HG02970 (cell line): Measurements from ENCODE around the gene CNMD.

ENCODE experiments used
- ATAC-seq: cut with Tn5 transposase; IDR thresholded peaks from one replicate; pipeline ENCODE4 v1.9.1; 2021; ENCODE audit warnings: mild to moderate bottlenecking, moderate library complexity, moderate number of reproducible peaks; ENCODE audit not compliant: unreplicated experiment, low FRiP score

The CNMD gene

DNA sequence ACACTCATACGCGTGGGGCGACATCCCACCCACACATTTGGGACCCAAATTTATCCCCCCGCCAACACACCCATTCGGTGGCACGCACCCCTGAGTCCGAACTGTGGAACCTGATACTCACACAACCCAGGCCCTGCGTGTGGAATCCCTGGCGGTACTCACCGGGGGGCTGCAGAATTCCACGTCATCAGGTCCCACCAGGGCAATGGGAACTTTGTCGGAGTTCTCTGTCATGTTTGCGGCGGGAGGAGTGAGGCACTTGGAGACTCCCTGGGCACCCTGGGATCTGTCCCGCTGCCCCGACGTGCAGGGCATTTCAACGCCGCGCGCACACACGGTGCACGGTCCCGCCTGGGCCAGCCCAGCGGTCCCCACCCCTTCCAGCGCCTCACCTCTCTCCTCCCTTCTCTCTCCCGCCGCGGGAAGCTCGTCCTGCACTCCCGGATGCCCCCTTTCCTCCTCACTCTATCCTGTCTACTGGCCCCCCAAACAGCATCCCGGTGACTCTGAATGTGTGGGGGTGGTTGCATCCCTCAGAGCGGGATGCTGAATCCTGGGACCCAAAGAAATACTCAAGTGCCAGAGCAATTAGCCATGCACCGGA, at the start of gene CNMD:
Gene CNMD, minus strand, starts transcription at position 353 of the 604 bp plus-strand sequence. Its CDS starts 119 bp downstream, at position 234.
- no peak for ATAC-seq

GRCh38 chr13:52788011-52788410, 48.4 kb upstream of the CNMD start:
- no peak for ATAC-seq

DNA sequence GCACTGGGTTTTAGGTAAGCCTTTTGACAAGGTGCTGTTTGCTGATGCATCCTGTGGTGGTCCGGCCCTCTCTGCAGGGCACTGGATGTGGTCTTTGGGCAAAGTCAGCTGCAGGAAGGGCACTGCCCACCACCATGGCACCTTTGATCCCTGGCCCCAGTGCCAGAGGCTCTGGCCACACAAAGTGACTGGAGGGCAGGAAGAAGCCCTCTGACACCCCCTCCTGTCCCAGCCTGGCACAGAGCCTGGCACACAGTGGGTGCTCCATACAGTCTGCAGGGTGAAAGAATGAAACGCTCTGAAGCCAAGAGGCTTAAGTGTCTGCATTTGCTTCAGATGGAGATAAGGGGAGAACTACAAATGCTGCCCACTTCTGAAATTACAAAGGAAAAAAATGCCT, 47.6 kb upstream of the CNMD start:
- no peak for ATAC-seq

- ATAC-seq: no peak
Observed at GRCh38 chr13:52786766-52787165, 47.1 kb upstream of the CNMD start.

DNA sequence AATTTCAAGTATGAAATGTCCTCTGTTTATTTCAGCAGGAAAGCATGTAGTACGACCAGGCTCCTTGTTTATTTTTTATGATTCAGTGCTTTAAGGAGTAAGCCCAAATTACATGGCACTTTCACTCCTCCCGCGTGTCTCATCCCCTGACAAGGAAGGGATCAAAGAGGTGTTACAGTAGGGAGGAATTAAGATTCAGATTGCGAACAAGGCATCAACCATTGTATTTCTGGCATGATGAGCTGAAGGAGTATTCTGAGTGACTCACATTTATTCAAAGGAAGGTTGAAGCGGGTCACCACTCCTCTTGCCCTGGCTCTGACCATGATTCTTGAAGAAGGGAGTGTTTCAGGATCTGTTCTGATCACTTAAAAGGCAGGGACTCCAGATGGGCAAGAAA, 46.1 kb upstream of the CNMD start:
- no peak for ATAC-seq

DNA sequence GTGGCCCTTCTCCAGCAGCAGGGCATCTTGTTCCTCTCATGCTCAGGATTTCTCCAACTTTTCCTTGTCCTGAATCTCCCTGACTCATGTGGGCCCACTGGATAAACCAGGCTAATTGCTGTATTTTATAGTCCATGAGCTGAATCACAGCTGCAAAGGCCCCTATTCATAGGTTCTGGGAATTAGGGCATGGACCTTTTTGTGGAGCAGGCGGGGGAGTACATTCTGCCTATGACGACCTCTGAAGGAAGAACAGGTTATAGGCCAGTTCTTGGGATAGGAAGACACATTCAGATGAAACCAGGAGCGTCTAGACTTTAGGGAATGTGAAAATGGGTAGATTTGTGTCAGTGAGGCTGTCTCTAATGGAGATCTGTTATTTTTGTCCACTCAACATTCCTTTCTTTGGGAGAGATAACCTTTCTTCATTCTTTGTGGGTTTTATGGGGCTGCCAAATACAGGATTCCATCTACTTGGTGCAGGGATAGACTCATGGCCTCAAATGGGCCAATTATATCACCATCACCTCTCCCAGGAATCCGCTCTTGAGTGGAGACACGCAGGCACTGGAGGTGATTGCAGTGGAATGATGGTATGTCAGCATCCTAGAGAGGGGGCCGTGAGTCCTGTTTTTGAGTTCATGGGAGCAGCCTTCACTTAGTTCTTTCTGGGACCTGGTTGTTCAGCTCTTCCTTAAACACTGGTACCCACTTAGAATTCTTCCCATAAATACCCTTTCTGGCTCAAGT, 45.1 kb upstream of the CNMD start:
- no peak for ATAC-seq

DNA sequence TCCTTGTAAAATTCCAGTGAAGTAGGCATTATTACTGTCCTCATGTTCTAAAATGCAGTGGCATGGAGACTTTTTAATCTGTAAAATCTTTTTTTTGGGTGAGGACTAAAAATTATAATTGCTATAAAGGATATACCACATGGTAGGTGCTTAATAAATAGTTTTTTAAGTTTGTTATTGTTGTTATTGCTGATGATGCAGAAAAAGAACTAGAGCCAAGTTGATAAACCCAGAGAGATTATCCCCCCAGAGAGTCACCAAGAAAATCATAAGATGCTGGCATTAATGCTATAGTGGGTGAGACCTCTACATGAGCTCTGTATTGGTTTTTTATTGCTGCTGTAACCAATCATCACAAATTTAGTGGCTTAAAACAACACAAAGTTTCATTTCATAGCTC, 44.3 kb upstream of the CNMD start:
- ATAC-seq: no peak

GRCh38 chr13:52782471-52783448, 43.1 kb upstream of the CNMD start:
- ATAC-seq: no peak

- ATAC-seq: no peak
Observed at GRCh38 chr13:52780611-52781010, 41.0 kb upstream of the CNMD start.

DNA sequence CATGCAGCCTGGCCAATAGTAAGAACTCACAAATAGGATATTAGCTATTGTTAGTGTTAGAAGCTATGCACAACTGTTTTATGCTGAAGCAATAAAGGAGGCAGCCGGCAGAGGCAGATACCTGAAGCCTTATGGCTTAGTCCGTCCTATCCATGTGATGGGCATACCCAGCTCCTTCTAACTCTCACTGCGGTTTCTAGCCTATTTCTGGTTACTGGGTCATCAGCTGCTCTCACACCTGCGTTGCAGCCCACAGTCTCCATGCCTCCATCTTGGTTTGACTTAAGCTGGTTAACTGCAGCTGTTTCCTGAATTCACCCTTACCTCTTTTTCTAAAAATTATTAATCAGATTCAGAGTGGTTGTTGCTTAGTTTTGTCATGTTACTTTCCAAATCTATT, 40.5 kb upstream of the CNMD start:
- ATAC-seq: no peak

DNA sequence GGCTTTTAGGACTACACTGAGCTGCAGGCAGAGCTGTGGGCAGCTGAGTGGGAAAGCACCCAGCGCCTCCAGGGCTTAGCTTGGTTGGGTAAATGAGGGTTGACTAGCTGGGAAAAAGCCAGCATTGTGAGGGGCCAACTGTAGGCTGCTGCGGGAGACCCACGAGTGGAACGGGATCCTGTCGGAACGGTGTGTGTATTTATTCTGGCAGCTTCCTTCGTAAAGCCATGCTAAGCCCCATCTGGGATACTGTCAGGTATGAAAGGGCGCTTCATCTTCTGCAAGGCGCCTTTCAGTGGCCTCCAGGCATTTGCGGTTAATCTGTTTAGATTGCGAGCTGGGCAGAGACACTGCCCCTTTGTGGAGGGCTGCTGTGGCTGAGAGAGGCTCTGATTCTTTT, 39.5 kb upstream of the CNMD start:
- ATAC-seq: no peak

DNA sequence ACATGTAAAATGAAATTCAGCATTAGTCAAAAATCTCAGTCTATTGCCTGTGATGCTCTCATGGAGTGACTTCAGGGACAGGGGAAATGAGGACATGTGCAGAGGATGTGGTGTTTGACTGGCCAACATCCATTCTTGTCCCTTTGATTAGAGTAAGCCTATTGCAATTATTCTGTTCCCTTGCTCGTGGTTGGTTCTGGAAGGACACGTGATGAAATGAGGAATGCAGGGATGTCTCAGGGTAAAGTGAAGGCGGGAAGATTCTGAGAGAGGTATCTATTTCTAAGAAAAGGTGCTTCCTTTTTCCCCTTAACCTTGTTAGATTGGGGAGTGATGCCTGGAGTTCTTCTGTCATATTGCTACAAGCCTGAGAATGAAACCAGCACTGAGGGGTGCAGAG, 37.1 kb upstream of the CNMD start:
- ATAC-seq: no peak

- ATAC-seq: no peak
Observed at GRCh38 chr13:52775511-52775910, 35.9 kb upstream of the CNMD start.

- no peak for ATAC-seq
Observed at GRCh38 chr13:52767949-52768516, 28.4 kb upstream of the CNMD start.

DNA sequence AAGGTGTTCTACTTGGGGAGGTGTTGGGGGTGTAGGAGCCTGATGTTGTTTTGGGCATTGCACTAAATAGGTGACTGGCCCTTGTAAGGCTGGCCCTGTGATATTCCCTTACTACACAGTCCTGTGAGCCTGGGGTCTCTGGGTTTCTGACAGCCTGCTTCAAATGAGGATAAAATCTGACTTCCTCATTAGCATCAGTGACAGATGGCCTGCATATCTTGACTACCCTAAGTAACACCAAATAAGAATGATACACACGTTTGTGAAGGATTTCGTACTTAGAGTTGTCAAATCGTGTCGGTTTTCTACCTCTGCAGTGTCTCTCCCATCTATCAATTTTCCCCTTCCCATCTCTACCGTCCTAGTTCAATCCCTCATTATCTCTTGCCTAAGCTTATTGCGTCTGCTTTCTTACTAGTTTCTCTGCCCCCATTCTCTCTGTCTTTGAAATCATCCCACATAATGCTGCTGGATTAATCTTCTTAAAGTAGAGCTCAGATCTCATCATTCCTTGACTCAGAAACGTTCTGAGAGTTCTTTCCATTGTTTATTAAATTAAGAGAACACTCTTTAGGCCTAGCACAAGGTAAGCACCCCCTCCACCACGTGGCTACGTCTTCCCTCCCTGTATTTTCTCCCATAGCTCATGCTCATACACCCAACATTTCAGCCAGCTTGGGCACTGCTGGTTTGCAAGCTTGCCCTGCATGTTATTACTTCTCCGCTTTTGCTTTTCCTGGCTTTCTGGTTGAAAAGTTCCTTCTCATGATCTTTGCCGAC, 26.2 kb upstream of the CNMD start:
- ATAC-seq: no peak

DNA sequence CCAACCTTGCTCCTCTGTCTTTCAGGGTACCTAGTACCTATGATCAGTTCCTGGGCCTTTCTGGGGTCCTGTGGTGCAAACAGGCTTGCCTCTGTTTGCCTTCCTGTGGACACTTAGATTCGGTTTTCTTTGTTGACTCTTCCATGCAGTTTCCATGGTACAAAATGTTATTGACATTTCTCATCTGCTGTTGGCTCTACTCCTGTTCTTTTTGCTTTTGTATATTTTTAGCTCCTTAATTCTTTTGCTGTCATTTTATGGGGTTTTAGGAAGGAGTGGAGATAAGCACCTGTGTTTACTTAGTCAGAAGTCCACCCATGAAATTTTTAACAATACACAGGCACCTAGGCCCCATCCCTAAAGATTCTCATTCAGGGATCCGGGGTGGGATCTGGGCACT, 20.5 kb upstream of the CNMD start:
- ATAC-seq: no peak

- ATAC-seq: no peak
Observed at GRCh38 chr13:52758114-52758513, 18.5 kb upstream of the CNMD start.

DNA sequence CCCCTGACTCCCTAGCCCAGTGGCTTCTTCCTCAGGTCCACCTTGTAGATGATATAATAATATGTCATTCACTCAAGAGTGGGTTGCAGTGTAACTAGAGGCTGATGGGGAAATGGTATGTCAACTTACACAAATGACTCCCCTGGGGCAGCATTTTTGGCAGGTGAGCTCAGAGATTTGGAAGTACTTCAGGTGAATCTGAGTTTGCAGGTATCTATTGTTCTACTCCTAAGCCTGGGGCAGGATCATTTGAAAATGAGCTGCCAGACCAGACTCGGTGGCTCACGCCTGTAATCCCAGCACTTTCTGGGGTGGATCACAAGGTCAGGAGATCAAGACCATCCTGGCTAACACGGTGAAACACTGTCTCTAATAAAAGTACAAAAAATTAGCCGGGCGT, 11.6 kb upstream of the CNMD start:
- ATAC-seq: no peak

DNA sequence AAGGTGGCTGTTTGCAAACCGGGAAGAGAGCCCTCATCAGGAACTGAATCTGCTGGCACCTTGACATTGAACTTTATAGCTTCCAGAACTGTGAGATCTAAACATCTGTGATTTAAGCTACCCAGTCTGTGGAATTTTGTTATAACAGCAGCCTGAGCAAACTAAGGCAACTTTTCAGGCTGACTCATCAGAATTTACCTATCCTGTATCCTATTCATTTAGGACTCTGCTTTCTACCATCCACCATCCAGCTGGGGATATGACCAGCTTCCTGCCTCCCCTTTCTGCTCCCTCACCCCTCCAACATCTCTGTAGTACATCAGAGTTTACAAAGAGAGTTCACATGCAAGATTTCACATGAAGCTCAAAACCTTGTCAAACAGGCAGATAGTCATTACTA, 11.1 kb upstream of the CNMD start:
- no peak for ATAC-seq

DNA sequence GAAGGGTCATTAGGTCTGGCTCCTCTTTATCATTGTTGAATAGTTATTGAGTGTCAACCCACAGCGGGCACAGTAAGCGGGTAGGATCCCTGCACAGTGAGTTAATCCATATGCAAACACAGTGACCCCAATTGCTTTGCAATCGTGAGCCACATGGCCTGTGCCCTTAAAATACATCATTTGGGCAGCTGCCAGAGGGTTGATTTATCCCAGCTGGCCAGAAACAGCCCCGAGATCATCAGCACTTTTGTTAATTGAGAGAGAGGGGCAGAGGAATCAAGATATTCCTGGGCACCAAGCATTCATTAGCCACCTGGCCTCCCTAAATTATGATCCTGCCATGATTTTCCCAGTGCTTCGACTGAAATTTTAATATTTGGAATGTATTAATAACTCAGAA, 9.8 kb upstream of the CNMD start:
- no peak for ATAC-seq
